Mucosa of rectum (tissue), 2 donors: ENCODE measurements around the gene CALCB.
A peak's percentile ranks its signal among the peaks of the same experiment; 100 is the strongest.

ENCODE experiments used
- H3K27ac ChIP-seq, 2 donors: one replicate each; pipeline ENCODE4 v1.7.0; 2013; ENCODE audit warnings: inconsistent platforms in 2 of 2, low read depth in 2 of 2, low read length in 2 of 2
- H3K27me3 ChIP-seq, 2 donors: one replicate each; pipeline ENCODE4 v1.7.0; 2013; ENCODE audit warnings: low read length in 2 of 2; ENCODE audit not compliant: control insufficient read depth in 2 of 2, insufficient read depth in 2 of 2
- H3K36me3 ChIP-seq, 2 donors: one replicate each; pipeline ENCODE4 v1.7.0; 2013; ENCODE audit warnings: low read length in 2 of 2; ENCODE audit not compliant: control insufficient read depth in 2 of 2, insufficient read depth in 2 of 2
- H3K4me1 ChIP-seq, 2 donors: one replicate each; pipeline ENCODE4 v1.7.0; 2013; ENCODE audit warnings: low read length in 2 of 2, mild to moderate bottlenecking in 1 of 2; ENCODE audit not compliant: control insufficient read depth in 2 of 2, insufficient read depth in 2 of 2
- H3K4me3 ChIP-seq, 2 donors: one replicate each; pipeline ENCODE4 v1.7.0; 2013; ENCODE audit warnings: low read length in 2 of 2
- H3K9ac ChIP-seq, 2 donors: one replicate each; pipeline ENCODE4 v1.7.0; 2013; ENCODE audit warnings: low read length in 2 of 2, low read depth in 1 of 2, mild to moderate bottlenecking in 1 of 2
- H3K9me3 ChIP-seq, 2 donors: one replicate each; pipeline ENCODE4 v1.7.0; 2013; ENCODE audit warnings: low read length in 2 of 2; ENCODE audit not compliant: control insufficient read depth in 2 of 2
- donor health status: healthy.
- donor health status: Normal muscosa, but diverticular disease.

CALCB gene

DNA sequence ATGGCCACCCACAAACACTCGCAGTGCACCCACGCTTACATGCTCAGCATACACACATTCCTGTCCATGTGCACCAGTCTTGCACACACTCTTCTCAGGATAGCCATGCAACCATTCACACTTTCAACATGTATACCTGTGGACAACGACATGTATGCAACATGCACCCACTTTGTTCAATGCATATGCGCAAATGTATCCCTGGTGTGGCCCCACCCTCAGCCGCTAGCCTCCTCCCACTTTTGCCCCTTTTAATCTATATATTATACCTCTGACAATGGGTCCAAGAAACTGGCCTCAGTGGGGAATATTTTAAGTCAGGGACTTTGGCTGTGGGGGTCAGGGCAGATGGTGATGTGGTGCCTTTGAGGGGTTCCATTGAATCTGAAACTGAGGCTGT, 42.3 kb downstream of the CALCB start:
- Histone ChIP-seq H3K27me3 (peaks cover 10 to 15% of the 10 kb centered on the region in 2 donors), H3K27ac (peak overlapping the region in 1 of 2 donors; percentile 32), H3K4me3 (peak overlapping the region in 1 of 2 donors; percentile 65)

GRCh38 chr11:15117751-15118150, 44.4 kb downstream of the CALCB start:
- no peak overlapping the region for H3K27ac ChIP-seq

More for the DNA sequence above, 42.3 kb downstream of the CALCB start:
- Histone ChIP-seq H3K9ac (no peak overlapping the region), H3K4me1 (no peaks in the 10 kb centered on the region), H3K9me3 (no peaks in the 10 kb centered on the region), H3K36me3 (no peaks in the 10 kb centered on the region)

DNA sequence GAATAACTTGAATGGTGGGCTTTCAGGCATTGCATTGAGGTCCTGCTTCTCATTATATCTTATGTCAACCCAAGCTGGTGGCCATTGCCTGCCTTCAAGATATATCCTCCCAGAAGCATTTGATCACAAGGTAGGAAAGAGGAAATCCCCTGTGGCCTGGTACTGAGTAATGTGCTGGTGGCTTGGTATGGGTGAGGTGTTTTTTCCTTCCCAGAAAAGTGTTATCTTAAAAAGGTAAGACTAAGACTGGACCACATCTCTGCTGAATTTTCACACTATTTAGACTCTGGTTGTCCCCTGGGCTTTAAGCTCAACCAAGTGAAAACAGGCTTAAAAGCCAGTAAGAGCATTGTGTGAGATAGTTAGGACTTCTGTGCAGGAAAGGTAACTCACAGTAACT, 45.0 kb downstream of the CALCB start:
- no peaks in the 10 kb centered on the region for H3K36me3 ChIP-seq
- no peaks in the 10 kb centered on the region for H3K9me3 ChIP-seq
- no peaks in the 10 kb centered on the region for H3K4me1 ChIP-seq
- no peak overlapping the region for H3K9ac ChIP-seq
- H3K27ac ChIP-seq, result no peak overlapping the region
- no peak overlapping the region for H3K4me3 ChIP-seq
- H3K27me3 ChIP-seq, result peaks cover 10 to 14% of the 10 kb centered on the region in 2 donors

More at GRCh38 chr11:15117751-15118150, 44.4 kb downstream of the CALCB start:
- Histone ChIP-seq H3K9me3 (no peaks in the 10 kb centered on the region), H3K4me3 (no peak overlapping the region), H3K9ac (no peak overlapping the region), H3K4me1 (no peaks in the 10 kb centered on the region), H3K27me3 (peaks cover 10 to 15% of the 10 kb centered on the region in 2 donors), H3K36me3 (no peaks in the 10 kb centered on the region)

DNA sequence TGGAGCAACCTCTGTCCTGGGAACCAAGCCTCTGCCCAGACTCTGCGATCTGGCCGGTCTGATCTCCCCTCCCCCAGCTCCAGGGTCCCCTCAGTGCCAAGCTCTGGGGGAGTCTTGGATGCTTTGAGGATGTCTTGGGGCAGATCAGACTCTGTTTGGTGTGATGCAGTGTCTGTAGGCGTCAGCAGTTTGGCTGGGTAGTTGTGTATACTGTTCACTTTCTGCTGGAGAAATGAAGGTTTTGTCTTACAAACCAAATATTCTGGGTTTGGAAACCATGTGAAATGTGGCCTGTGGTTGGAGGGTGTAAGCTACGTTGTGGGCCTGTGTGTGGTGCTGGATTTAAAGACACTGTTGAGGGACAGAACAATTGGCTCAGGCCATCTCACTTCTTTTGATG, 46.0 kb downstream of the CALCB start:
- Histone ChIP-seq H3K9ac (no peak overlapping the region), H3K9me3 (no peaks in the 10 kb centered on the region), H3K4me3 (no peak overlapping the region), H3K4me1 (no peaks in the 10 kb centered on the region), H3K36me3 (no peaks in the 10 kb centered on the region), H3K27ac (no peak overlapping the region), H3K27me3 (peaks cover 9% of the 10 kb centered on the region in 2 donors)

GRCh38 chr11:15119826-15120225, 46.4 kb downstream of the CALCB start:
- Histone ChIP-seq H3K4me1 (no peaks in the 10 kb centered on the region), H3K27ac (no peak overlapping the region), H3K4me3 (no peak overlapping the region), H3K9ac (no peak overlapping the region), H3K9me3 (no peaks in the 10 kb centered on the region), H3K36me3 (no peaks in the 10 kb centered on the region), H3K27me3 (peaks cover 8 to 9% of the 10 kb centered on the region in 2 donors)

DNA sequence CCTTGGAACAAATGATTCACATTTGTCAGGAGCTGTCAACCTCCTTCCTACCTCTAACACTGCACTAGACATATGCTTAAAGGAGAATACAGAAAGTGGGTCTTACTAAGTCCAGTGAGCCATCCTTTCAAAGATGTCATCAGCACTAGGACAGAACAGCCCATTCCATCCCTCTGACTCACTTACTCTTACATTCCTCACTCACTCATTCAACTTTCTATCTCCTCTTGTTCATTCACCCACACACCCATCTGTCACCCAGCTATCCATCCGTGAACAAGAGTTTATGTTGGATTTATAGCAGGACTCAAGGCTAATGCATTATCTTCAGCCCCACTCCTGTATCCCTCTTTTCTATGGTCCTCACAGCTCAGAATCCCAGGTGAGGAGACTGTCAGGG, 50.5 kb downstream of the CALCB start:
- no peak overlapping the region for H3K27ac ChIP-seq
- no peaks in the 10 kb centered on the region for H3K36me3 ChIP-seq
- no peak overlapping the region for H3K4me3 ChIP-seq
- no peaks in the 10 kb centered on the region for H3K9me3 ChIP-seq
- no peaks in the 10 kb centered on the region for H3K4me1 ChIP-seq
- H3K27me3 ChIP-seq, result no peaks in the 10 kb centered on the region
- no peak overlapping the region for H3K9ac ChIP-seq

- Histone ChIP-seq H3K27ac (no peak overlapping the region), H3K4me1 (no peaks in the 10 kb centered on the region), H3K4me3 (no peak overlapping the region), H3K36me3 (no peaks in the 10 kb centered on the region), H3K27me3 (no peaks in the 10 kb centered on the region), H3K9ac (no peak overlapping the region), H3K9me3 (no peaks in the 10 kb centered on the region)
These were observed 51.1 kb downstream of the CALCB start for GRCh38 chr11:15124528-15124927.

DNA sequence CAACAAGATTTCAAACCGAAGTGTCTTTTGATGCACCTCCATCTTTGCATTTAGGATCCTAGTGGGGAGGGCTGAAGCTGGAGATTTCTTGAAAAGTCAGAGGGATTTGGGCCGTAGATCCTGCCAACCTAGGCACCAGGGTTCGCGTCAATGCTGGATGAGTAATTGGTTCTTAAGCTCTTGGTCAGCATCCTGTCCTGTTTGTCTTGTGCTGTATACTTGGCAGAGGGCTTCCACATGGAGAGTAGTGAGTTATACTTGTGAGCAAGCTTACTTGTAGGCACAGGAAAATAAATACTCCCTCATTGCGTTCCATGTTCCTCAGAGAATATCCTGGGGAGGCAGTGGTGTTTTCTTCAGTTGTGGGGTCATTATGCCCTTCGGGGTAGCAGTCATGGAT, 53.9 kb downstream of the CALCB start:
- Histone ChIP-seq H3K4me1 (no peaks in the 10 kb centered on the region), H3K27me3 (no peaks in the 10 kb centered on the region), H3K4me3 (no peak overlapping the region), H3K9ac (no peak overlapping the region), H3K36me3 (no peaks in the 10 kb centered on the region), H3K27ac (no peak overlapping the region), H3K9me3 (no peaks in the 10 kb centered on the region)
